GM18907 (cell line): Measurements from ENCODE around the gene P2RY10.
"Not testable (repeated sequence)": the region's sequence is repeated elsewhere in the genome, so short reads cannot be mapped to it uniquely, and the experiment has no call there.

Experiments
- ATAC-seq: cut with Tn5 transposase; IDR thresholded peaks from one replicate; pipeline ENCODE4 v1.9.1; 2021; ENCODE audit warnings: mild to moderate bottlenecking, moderate library complexity; ENCODE audit not compliant: unreplicated experiment

The P2RY10 gene, protein sequence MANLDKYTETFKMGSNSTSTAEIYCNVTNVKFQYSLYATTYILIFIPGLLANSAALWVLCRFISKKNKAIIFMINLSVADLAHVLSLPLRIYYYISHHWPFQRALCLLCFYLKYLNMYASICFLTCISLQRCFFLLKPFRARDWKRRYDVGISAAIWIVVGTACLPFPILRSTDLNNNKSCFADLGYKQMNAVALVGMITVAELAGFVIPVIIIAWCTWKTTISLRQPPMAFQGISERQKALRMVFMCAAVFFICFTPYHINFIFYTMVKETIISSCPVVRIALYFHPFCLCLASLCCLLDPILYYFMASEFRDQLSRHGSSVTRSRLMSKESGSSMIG

DNA sequence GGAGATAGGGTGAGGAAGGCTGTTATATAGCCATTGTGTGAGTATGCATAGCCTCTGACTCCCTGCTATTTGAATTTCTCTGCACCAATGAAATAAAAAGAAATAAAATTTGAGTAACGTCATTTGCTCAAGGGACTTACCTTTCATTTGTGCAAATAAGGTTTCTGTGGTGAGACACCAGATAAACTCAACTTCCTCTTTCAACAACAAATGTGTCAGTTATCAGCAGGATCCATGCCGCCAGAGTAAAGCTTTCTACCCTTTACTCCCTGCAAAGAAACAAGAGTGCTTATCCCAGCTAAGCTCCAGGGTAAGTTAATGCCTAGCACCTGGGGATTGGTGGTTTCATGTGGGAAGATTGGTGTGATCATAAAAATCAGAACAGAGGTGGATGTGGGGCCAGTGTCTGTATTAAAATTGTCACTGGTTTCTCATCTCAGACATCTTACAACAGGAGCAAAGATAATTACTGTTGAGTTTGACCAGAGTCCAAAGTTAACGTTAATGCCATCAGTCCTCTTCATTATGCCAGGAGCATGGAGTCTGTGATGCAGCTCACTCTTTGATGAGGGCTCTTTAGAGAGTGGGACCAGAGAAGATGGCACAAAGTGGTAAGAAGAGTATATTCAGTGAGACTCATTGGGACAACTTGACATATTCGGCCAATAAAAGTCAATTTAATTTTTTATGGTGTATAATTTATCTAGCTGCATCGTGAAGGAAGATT lies at the start of gene P2RY10:
P2RY10 (plus strand) TSS at position 206 of the 727 bp plus-strand sequence. CDS start 15,130 bp downstream, outside the sequence.
- peak; percentile 87 for ATAC-seq

- no peak for ATAC-seq
Measured at GRCh38 chrX:78922754-78923153, 22.4 kb upstream of the P2RY10 start.

DNA sequence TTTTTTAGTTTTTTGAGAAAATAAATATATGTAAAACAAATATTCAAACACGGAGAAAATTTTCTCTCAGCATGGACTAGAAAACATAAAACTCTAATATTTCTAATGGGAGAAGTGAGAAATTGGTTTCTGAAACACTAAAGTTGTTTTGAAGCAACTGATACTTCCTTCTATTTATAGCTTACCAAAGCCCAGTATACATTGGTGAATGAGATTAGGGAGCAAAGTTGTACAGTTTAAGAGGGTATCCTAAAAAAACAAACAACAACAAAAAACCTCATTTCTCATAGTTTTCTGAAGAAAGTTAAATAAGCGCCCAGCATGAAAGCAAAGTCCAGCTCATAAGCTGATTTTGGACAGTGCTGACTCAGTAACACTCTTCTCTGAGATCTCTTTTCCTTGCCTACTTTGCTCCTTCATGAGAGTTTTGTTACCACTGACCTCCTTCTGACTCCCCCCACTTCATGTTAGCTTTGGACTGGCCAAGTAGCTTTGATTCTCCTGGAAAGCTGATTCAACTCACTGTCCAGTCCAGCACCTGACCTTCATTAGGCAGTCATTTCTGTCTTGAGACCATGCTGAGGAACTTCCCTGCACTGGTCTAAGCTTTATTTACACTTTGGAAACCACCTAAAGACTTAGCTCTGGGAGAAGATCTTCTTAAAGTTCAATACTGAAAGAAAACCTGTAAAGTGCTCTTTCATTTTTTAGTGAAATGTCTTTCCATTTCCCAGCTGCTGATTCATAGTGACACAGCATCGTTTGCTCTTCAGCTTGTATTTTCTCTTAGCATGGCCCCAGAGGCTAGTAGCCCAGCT lies 21.8 kb upstream of the P2RY10 start:
- ATAC-seq: peak; percentile 94

DNA sequence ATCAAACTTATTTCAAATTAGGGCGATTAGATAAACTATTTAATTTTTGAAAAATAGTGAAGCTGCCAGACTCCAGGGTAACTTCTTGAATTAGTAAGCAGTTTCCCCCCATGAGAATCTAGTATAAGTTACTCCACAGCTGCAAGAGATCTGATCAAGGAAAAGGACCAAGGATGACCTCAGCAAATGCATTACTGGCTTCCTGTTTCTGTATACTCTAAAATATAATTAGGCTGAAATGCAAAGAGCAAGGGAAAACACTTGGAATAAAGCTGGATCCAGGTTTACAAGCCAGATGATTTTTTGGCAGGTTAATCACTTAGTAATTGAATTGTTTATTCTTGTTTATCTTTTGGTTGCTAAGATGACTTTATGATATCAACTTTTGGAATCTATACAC lies 13.4 kb upstream of the P2RY10 start:
- ATAC-seq: no peak

DNA sequence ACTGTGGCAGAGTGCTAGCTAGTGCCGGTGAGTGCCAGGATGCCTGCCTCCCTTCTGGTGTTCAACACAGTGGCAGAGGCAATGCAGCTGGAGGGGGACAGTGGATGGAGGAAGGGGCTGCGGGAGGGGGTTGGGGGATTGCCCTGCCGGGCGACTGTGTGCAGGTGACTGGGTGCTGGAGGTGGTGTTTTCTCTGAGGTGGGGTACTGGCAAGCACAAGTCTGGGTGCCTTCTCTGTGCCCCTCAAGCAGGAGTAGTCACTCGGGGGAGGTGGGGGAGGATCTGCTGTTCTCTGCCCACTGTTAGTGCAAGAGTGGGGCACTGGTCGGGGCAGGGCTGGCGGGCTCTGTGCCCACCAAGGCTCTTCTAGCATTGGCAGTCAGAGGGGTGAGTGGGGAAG lies 10.3 kb upstream of the P2RY10 start:
- no peak for ATAC-seq

DNA sequence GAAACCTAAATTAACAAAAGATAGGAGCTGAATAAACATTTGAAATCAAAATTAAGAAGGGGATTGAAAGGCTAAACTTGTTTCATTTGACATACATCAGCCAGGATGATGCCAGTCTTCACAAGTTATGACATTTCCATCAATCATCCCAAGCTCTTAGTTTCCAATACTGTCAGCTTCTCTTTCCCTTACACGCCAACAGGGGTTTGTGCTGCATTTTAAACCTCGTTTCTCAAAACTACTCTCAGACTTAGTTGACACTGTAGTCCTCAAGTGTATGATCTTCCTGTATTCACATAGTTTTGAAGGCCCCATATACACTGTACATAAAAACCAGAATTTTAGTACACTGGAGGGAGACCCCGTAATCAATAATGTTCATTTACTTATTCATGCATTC lies 840 bp upstream of the P2RY10 start:
- no peak for ATAC-seq

- ATAC-seq: no peak
Measured at GRCh38 chrX:78946178-78946931, 1.2 kb downstream of the P2RY10 start.

DNA sequence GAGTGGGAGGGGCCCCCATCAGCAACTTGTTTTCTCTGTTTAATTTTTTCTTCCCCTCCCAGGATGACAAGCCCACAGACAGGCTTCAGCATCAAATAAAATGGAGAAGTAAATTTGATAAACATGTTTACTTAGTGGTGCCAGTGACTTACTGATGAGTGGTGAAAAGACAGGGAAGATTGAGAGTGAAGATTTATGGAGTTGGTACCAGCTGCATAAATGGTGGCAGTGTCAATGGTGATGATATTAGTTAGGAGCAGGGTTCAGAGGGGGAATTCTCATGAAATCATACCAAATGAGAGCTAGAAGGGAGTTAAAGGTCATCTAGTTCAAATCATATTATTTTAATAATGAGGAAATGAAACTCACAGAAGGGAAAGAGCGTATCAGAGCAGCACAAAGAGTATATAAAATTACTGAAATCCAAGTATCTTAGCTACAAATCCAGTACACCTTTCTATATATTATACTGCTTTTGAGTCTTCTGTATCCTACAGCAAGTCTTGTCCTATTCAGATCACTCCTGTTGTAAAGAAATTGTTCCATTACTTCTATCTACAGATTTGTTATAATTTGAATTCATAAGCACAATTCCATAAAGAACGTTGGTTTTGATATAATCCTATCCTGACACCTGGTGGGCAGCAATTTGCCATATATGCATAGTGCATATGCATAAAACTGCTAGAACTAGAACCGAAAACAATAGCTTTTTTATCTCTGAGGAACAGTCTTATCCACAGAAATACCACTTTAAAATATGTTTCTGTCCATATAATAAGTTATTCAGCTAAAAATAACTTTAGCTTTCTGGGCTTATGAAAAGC lies 5.0 kb downstream of the P2RY10 start:
- no peak for ATAC-seq

- peak; percentile 1 for ATAC-seq
Measured at GRCh38 chrX:78957049-78957767, 12.0 kb downstream of the P2RY10 start.

- ATAC-seq: peak; percentile 86
Measured at GRCh38 chrX:78957768-78958130, 12.6 kb downstream of the P2RY10 start.

DNA sequence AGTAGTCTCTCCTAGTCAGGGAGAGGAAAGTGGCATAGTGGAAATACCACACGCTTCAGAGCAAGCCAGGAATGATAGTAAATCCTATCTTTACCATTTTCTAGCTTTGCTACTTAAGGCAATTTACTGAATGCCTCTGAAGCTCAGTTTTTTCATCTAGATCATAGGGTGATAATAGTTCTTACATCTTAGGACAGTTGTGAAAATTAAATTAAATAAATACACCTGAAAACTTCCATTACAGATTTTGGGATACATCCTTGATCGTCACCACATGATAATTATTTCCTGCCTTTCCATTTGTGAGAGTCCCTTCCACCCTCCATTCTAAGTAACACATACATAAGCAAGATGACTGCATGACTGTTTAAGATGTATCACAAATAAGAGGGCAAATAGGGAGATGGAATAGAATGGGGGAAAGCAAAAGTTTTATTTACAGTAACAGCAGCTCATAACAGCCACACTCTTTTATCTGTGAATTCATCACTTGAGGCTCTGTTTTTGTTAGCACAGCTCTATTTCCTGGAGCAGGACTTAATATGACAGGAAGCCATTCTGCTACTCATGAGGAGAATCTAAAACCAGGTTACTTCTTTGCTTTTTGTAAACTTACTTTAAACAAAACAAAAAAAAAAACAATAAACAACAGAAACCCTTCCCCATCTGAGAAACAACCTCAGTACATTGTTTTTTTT lies 13.4 kb downstream of the P2RY10 start:
- no peak for ATAC-seq

DNA sequence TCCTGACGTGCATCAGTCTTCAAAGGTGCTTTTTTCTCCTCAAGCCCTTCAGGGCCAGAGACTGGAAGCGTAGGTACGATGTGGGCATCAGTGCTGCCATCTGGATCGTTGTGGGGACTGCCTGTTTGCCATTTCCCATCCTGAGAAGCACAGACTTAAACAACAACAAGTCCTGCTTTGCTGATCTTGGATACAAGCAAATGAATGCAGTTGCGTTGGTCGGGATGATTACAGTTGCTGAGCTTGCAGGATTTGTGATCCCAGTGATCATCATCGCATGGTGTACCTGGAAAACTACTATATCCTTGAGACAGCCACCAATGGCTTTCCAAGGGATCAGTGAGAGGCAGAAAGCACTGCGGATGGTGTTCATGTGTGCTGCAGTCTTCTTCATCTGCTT lies 15.7 kb downstream of the P2RY10 start:
- ATAC-seq: no peak

DNA sequence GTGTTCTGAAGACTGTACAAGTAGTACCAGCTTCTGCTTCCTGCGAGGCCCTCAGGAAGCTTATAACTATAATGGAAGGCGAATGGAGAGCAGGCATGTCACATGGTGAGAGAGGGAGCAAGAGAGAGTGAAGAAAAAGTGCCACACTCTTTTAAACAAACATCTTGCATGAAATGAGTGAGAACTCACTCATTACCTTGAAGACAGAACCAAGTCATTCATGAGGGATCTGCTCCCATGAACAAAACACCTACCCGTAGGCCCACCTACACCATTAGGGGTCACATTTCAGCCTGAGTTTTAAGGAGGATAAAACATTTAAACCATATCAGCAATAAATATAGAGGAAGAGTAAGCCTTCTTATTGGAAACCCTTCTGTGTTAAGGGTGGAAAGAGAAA lies 19.4 kb downstream of the P2RY10 start:
- ATAC-seq: no peak

- peak; percentile 100 for ATAC-seq
Measured at GRCh38 chrX:78979789-78980464, 34.7 kb downstream of the P2RY10 start.

DNA sequence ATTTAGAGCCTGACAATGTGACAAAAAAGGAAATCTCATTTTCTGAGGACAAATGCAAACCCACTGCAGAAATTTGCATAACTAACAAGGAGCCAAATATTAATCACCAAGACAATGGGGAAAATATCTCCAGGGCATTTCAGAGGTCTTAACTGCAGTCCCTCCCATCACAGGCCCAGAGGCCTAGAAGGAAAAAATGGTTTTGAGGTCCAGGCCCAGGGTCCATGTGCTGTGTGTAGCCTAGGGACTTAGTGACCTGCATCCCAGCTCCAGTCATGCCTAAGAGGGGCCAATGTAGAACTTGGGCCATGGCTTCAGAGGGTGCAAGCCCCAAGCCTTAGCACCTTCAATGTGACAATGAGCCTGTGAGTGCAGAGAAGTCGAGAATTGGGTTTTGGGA lies 44.2 kb downstream of the P2RY10 start:
- no peak for ATAC-seq

- ATAC-seq: no peak
Measured at GRCh38 chrX:78997870-78998558, 52.8 kb downstream of the P2RY10 start.

DNA sequence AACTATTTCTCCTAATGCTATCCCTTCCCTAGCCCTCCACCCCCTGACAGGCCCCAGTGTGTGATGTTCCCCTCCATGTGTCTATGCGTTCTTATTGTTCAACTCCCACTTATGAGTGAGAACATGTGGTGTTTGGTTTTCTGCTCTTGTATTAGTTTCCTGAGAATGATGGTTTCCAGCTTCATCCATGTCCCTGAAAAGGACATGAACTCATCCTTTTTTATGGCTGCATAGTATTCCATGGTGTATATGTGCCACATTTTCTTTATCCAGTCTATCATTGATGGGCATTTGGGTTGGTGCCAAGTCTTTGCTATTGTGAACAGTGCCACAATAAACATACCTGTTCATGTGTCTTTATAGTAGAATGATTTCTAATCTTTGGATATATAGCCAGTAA lies 62.3 kb downstream of the P2RY10 start:
- ATAC-seq: not testable (repeated sequence)
